B cell (primary cell): ENCODE data around the gene KANK3. TPM values are rescaled to one million over a fixed set of nuclear protein-coding genes. Genes with fewer than 3 reads are reported as not detected.
"Not testable (repeated sequence)": the region's sequence is repeated elsewhere in the genome, so short reads cannot be mapped to it uniquely, and the experiment has no call there.

ENCODE experiments used
- ATAC-seq: fragments of 200-7000 bp; cut with Tn5 transposase; one replicate; pipeline ENCODE4 v1.10.0; 2021; ENCODE audit warnings: low read depth, mild to moderate bottlenecking, moderate number of reproducible peaks, moderate library complexity
- CTCF ChIA-PET: fragments of 350-600 bp; sonication (Branson Sonifier 250); formaldehyde crosslinking; loops from one replicate; lab custom pipeline; 2021; ENCODE audit warnings: antibody characterized with exemption, inconsistent platforms; lab: Charles Lee
- POLR2A ChIA-PET: fragments of 350-600 bp; sonication (Branson Sonifier 250); formaldehyde crosslinking; loops from one replicate; lab custom pipeline; 2021; ENCODE audit warnings: antibody characterized with exemption; lab: Charles Lee
- DNase-seq: peaks from one replicate; pipeline ENCODE4 v3.0.0; 2013
- H2AFZ ChIP-seq: 2 replicates; pipeline ENCODE4 v1.6.1; 2012; ENCODE audit warnings: mild to moderate bottlenecking, low read depth, low read length; ENCODE audit not compliant: insufficient read depth, poor library complexity, severe bottlenecking
- H3K27ac ChIP-seq, 2 donors: 1 replicate in 1 of 2; 2 replicates in 1 of 2; pipeline ENCODE4 v1.5.1; 2012 to 2013; ENCODE audit warnings: low read length in 2 of 2, mild to moderate bottlenecking in 2 of 2, moderate library complexity in 1 of 2
- H3K27me3 ChIP-seq, 4 experiments: fragments of 200-600 bp in 1 of 4; sonication (generic) in 1 of 4; replicated peaks in 1 of 4; 1 replicate in 2 of 4; 2 replicates in 2 of 4; pipeline versions ENCODE4 v1.6.1 to v1.7.0; 2013 to 2016; ENCODE audit warnings: low read length in 3 of 4, mild to moderate bottlenecking in 2 of 4, mixed read lengths in 1 of 4, moderate library complexity in 1 of 4; ENCODE audit not compliant: insufficient read depth in 4 of 4, control insufficient read depth in 3 of 4; ENCODE audit errors: control extremely low read depth in 1 of 4
- H3K36me3 ChIP-seq, 2 experiments: replicated peaks in 1 of 2; 1 replicate in 1 of 2; 2 replicates in 1 of 2; pipeline versions ENCODE4 v1.6.1 to v1.7.1; 2013; ENCODE audit warnings: low read length in 1 of 2; ENCODE audit not compliant: insufficient read depth in 2 of 2, control insufficient read depth in 1 of 2; ENCODE audit errors: control extremely low read depth in 1 of 2, extremely low read depth in 1 of 2
- H3K4me1 ChIP-seq, 2 donors: fragments of 200-600 bp in 1 of 2; sonication (generic) in 1 of 2; 1 replicate in 1 of 2; 2 replicates in 1 of 2; pipeline versions ENCODE4 v1.5.1 to v1.6.1; 2013 to 2017; ENCODE audit warnings: low read length in 2 of 2; ENCODE audit not compliant: control insufficient read depth in 2 of 2, insufficient read depth in 2 of 2
- H3K4me2 ChIP-seq: replicated peaks from 2 replicates; pipeline ENCODE3; 2012; ENCODE audit warnings: mild to moderate bottlenecking, low read depth, low read length; ENCODE audit not compliant: poor library complexity, severe bottlenecking
- H3K4me3 ChIP-seq, 5 experiments: fragments of 200-600 bp in 1 of 5; sonication (generic) in 1 of 5; 1 replicate in 3 of 5; 2 replicates in 2 of 5; pipeline versions ENCODE4 v1.5.1 to v1.7.0; 2011 to 2016; ENCODE audit warnings: low read length in 4 of 5, mild to moderate bottlenecking in 4 of 5, low read depth in 2 of 5, control low read depth in 1 of 5, moderate library complexity in 1 of 5; ENCODE audit not compliant: insufficient read depth in 1 of 5; ENCODE audit errors: control extremely low read depth in 1 of 5, extremely low read depth in 1 of 5
- H3K79me2 ChIP-seq: fragments of 200-600 bp; sonication (generic); one replicate; pipeline ENCODE4 v1.6.0; 2016; ENCODE audit warnings: low read length; ENCODE audit not compliant: control insufficient read depth, insufficient read depth
- H3K9ac ChIP-seq: fragments of 200-600 bp; sonication (generic); 2 replicates; pipeline ENCODE4 v1.6.1; 2017; ENCODE audit warnings: mild to moderate bottlenecking, low read length, moderate library complexity
- H3K9me3 ChIP-seq, 3 donors: one replicate each; pipeline versions ENCODE4 v1.6.1 to v1.7.1; 2013; ENCODE audit warnings: low read length in 2 of 3; ENCODE audit not compliant: control insufficient read depth in 2 of 3, insufficient read depth in 1 of 3; ENCODE audit errors: control extremely low read depth in 1 of 3
- H4K20me1 ChIP-seq: 2 replicates; pipeline ENCODE4 v1.6.0; 2012; ENCODE audit warnings: mild to moderate bottlenecking, low read length; ENCODE audit not compliant: insufficient read depth, control insufficient read depth, poor library complexity, severe bottlenecking
- H3K27ac Mint-ChIP-seq: one replicate; pipeline ENCODE4 v1.8.0; 2021; ENCODE audit warnings: mixed read lengths
- H3K27me3 Mint-ChIP-seq: one replicate; pipeline ENCODE4 v1.8.0; 2021; ENCODE audit warnings: mixed read lengths
- H3K4me1 Mint-ChIP-seq: one replicate; pipeline ENCODE4 v1.8.0; 2021; ENCODE audit warnings: mixed read lengths
- H3K4me3 Mint-ChIP-seq: one replicate; pipeline ENCODE4 v1.8.0; 2021; ENCODE audit warnings: mixed read lengths
- H3K9me3 Mint-ChIP-seq: one replicate; pipeline ENCODE4 v1.8.0; 2022; ENCODE audit warnings: mixed read lengths; ENCODE audit not compliant: insufficient read depth
- EZH2 ChIP-seq: IDR thresholded peaks from 2 replicates; pipeline ENCODE4 v1.6.1; 2012; ENCODE audit warnings: borderline replicate concordance, low read depth, mild to moderate bottlenecking, moderate library complexity, low read length; ENCODE audit not compliant: insufficient read depth, poor library complexity, severe bottlenecking
- WGBS: methylation state at CpG from one replicate; pipeline ENCODE4 v1.1.5; 2013; ENCODE audit warnings: missing lambda C conversion rate; ENCODE audit not compliant: insufficient coverage; 5-methylcytosine and 5-hydroxymethylcytosine counted together
- intact Hi-C: fragments of 100-400 bp; cut with micrococcal nuclease; formaldehyde crosslinking; loops from one replicate; pipeline ENCODE4 v1.10.0; 2022
- polyA plus RNA-seq: library from polyadenylated mRNA; depleted of rRNA; stranded (reverse); fragments of >200 nt; gene quantifications from 2 replicates; pipeline ENCODE4 v1.2.3, GENCODE V29; 2012
- total RNA-seq, 2 donors: library from RNA; stranded (reverse); fragments of 120-200 nt in 1 of 2; gene quantifications; 1 replicate in 1 of 2; 2 replicates in 1 of 2; pipeline versions ENCODE4 v1.2.3 to v1.2.4, GENCODE V29; 2013 to 2022
- TF ChIP-seq, protein P1 (sequence below): fragments of 200-600 bp; IDR thresholded peaks from one replicate; pipeline ENCODE4 v1.8.0; 2022; ENCODE audit warnings: antibody characterized with exemption, mild to moderate bottlenecking

Gene KANK3
- total and polyA plus RNA-seq, 2 donors (not counting 1 experiment from before 2014, with no cell fraction given): 0.27 to 0.34 TPM

DNA sequence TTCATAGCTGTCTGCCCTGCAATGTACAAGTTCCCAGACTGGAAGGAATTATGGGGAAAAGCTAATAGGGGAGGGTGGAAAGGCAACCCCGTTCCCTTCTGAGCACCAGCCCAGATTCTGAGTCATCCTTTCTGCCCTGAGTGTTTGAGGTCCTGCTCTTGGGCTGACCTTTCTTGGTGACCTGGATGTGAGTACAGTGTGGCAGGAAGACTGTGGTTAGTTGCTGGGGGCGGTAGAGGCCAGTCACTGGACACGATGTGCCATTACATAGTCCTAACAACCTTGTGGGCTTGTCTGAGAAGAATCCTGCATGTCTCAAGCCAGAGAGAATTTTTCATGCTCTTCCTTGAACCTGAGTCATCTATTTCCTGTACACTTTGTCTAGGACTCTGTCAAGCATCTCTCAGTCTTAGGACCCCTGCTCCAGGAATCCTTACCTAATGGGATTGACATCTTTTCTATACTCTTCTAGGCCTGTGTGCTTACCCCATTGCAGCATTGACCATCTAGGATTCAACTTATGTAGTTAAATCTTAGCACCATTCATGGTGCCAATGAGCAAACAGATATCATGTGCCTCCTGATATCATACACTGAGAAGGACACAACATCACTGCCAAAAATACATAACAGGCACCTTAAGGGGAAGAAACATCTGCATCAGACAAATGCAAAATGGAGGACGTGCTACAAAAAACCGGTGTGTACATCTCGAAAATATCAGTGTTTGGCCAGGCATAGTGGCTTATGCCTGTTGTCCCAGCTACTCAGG, 12.8 kb upstream of the KANK3 start:
- Histone ChIP-seq H3K9ac (no peak overlapping the region), H3K27ac (no peak overlapping the region), H3K4me2 (no peak overlapping the region), H3K36me3 (no peaks in the 10 kb centered on the region), H3K4me1 (peaks cover 0 to 3% of the 10 kb centered on the region in 2 donors), H4K20me1 (no peaks in the 10 kb centered on the region), H3K79me2 (no peaks in the 10 kb centered on the region), H2AFZ (no peak overlapping the region), H3K27me3 (peaks cover 0 to 20% (median 4%) of the 10 kb centered on the region in 4 experiments), H3K9me3 (peaks cover 0 to 3% (median 0%) of the 10 kb centered on the region in 3 donors), H3K4me3 (no peak overlapping the region)
- no peak for ATAC-seq
- Mint-ChIP-seq H3K4me1 (peaks cover 3% of the 10 kb centered on the region), H3K27ac (no peak overlapping the region), H3K9me3 (peaks cover 3% of the 10 kb centered on the region), H3K27me3 (peaks cover 18% of the 10 kb centered on the region), H3K4me3 (no peak overlapping the region)
- CTCF ChIA-PET: interaction anchor here (0.6 to 3.9 kb wide), 7 partner anchors 21 to 338 kb away, joined by 3 to 40 read pairs (median 13); partner anchors contain the start of gene MYO1F
- no peak for DNase-seq
- POLR2A ChIA-PET: interaction anchor here (0.7 kb wide), 1 partner anchor 310 kb away, joined by 8 read pairs; no protein-coding TSS in a partner anchor
- TF ChIP-seq, protein P1, sequence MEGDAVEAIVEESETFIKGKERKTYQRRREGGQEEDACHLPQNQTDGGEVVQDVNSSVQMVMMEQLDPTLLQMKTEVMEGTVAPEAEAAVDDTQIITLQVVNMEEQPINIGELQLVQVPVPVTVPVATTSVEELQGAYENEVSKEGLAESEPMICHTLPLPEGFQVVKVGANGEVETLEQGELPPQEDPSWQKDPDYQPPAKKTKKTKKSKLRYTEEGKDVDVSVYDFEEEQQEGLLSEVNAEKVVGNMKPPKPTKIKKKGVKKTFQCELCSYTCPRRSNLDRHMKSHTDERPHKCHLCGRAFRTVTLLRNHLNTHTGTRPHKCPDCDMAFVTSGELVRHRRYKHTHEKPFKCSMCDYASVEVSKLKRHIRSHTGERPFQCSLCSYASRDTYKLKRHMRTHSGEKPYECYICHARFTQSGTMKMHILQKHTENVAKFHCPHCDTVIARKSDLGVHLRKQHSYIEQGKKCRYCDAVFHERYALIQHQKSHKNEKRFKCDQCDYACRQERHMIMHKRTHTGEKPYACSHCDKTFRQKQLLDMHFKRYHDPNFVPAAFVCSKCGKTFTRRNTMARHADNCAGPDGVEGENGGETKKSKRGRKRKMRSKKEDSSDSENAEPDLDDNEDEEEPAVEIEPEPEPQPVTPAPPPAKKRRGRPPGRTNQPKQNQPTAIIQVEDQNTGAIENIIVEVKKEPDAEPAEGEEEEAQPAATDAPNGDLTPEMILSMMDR: no peak
- no peak for TF ChIP-seq EZH2
- intact Hi-C loops: loop anchor here (2.0 kb wide), 2 partner anchors 225 to 287 kb away; no protein-coding TSS in a partner anchor
- WGBS: 81% methylated on average over 6 of the region's 6 CpGs

DNA sequence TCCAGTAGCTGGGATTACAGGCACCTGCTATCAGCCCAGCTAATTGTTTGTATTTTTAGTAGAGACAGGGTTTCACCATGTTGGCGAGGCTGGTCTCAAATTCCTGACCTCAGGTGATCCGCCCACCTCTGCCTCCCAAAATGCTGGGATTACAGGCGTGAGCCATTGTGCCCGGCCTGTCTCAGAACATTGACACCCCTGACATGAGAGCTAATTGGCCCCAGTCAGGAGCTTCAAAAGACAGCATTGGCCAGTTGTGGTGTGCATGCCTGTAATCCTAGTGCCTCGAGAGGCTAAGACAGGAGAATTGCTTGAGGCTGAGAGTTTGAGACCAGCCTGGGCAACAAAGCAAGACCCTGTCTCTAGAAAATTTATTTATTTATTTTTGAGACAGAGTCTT, 9.8 kb upstream of the KANK3 start:
- intact Hi-C loops, H3K9me3 Mint-ChIP-seq, H3K4me3 ChIP-seq, H3K36me3 ChIP-seq, H3K27ac Mint-ChIP-seq, DNase-seq, H3K4me2 ChIP-seq, H3K27ac ChIP-seq, H3K4me1 Mint-ChIP-seq, H2AFZ ChIP-seq, ATAC-seq, H3K79me2 ChIP-seq, H3K4me1 ChIP-seq, H3K9ac ChIP-seq, H3K9me3 ChIP-seq, H4K20me1 ChIP-seq, H3K4me3 Mint-ChIP-seq: not testable (repeated sequence)
- POLR2A ChIA-PET: interaction anchor here (0.6 kb wide), 1 partner anchor 153 kb away, joined by 3 read pairs; no protein-coding TSS in a partner anchor
- peaks cover 21% of the 10 kb centered on the region for H3K27me3 Mint-ChIP-seq
- CTCF ChIA-PET: interaction anchor here (0.6 to 3.9 kb wide), 19 partner anchors 9 to 313 kb away, joined by 3 to 40 read pairs (median 6); partner anchors contain the start of genes KANK3, MYO1F, RAB11B and ZNF414
- H3K27me3 ChIP-seq: peaks cover 0 to 19% (median 2%) of the 10 kb centered on the region in 4 experiments
- WGBS: 74% methylated on average over 5 of the region's 5 CpGs
